ENCODE results near the gene SRPK2.

The SRPK2 gene

GRCh38 chr7:105219771-105220160 is 169.0 kb downstream of the SRPK2 start:
- ATAC-seq: no peak
- H3K4me3 Mint-ChIP-seq: no peak overlapping the region
- H3K9me3 Mint-ChIP-seq: peaks cover 3% of the 10 kb centered on the region
- H3K36me3 Mint-ChIP-seq: peaks cover 6% of the 10 kb centered on the region
- peaks cover 68% of the 10 kb centered on the region for H3K4me1 Mint-ChIP-seq
- H3K27ac Mint-ChIP-seq: no peak overlapping the region
- no peaks in the 10 kb centered on the region for H3K27me3 Mint-ChIP-seq

DNA sequence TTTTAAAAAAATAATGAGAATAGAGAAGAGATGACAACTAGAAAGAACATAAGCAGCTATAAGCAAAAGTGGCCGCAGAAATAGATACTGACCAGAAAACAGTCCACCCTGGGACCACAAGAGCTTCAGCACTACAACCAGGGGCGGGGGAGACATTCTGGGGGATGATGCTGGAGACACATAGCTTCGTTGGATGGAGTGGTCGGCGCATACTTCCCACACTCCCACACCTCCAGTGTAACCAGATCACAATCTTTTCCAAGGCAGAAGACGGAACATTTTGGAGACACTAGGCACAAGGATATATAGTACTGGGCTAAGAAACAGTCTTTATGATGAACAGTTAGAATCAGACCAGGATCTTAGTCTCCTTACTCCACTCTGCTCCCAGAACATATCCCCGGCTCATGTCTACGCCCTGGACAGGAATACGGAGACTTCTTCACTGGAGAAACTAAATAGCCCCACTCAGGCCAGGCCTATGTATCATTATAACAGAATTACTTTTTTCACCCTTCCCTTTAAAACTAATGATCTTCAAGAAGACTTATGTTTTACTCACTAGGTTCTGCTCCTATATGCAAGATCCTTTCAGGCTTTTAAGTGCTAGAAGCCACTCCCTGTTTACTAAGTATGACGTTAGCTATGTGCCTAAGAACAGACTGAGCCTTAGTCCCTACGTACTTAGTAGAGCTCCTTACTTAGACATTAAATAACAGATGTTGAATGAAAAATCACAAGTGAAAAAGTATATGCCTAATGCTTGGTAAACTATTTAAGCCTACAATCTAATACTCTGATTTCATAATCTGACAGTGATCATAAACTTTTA is 169.6 kb downstream of the SRPK2 start:
- Mint-ChIP-seq H3K4me3 (no peak overlapping the region), H3K27ac (no peak overlapping the region), H3K9me3 (peaks cover 3% of the 10 kb centered on the region), H3K4me1 (peaks cover 68% of the 10 kb centered on the region), H3K36me3 (peaks cover 6% of the 10 kb centered on the region), H3K27me3 (no peaks in the 10 kb centered on the region)
- ATAC-seq: no peak

DNA sequence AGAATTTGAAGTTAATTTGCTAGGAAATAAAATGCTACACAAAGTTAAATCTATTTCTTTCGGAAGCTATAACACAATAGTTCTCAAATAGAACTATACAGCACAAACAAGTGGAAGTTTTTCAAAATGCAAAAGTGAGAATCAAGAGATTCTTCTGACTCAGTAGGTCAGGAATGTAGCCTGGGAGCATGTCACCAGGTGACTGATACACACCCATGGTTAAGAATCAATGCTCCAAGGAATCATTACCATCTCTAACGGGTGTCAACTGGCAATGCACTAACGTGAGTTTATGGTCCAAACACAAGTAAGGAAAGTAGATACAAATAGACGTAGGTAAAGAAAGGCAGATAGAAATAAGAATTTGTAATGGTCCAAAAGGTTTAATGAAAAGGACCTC is 170.5 kb downstream of the SRPK2 start:
- Mint-ChIP-seq H3K4me1 (peaks cover 72% of the 10 kb centered on the region), H3K36me3 (peaks cover 6% of the 10 kb centered on the region), H3K9me3 (peaks cover 3% of the 10 kb centered on the region), H3K27me3 (no peaks in the 10 kb centered on the region), H3K4me3 (no peak overlapping the region), H3K27ac (no peak overlapping the region)
- no peak for ATAC-seq

DNA sequence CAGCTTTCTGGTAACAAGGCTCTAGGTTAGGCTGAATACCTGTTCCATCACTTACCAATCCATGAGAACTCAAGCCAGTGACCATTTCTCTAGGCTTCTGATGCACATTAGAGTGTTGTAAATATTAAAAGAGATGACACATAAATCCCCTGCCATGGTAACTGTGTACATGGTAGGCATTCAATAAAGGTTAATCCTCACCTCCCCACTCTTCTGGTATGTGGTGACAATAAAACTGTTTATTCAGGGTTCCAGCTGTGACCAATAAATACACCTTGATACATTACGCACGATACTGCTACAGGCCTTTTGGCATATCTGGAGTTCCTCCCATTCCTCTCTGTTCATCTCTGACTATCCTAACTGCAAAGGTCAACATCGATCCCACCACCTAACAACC is 171.9 kb downstream of the SRPK2 start:
- H3K4me1 Mint-ChIP-seq: peaks cover 80% of the 10 kb centered on the region
- H3K9me3 Mint-ChIP-seq: peaks cover 3% of the 10 kb centered on the region
- no peaks in the 10 kb centered on the region for H3K27me3 Mint-ChIP-seq
- no peak overlapping the region for H3K27ac Mint-ChIP-seq
- H3K4me3 Mint-ChIP-seq: no peak overlapping the region
- peaks cover 6% of the 10 kb centered on the region for H3K36me3 Mint-ChIP-seq
- no peak for ATAC-seq

- no peak for ATAC-seq
- Mint-ChIP-seq H3K9me3 (peaks cover 3% of the 10 kb centered on the region), H3K27ac (no peak overlapping the region), H3K4me1 (peaks cover 83% of the 10 kb centered on the region), H3K27me3 (no peaks in the 10 kb centered on the region), H3K36me3 (peaks cover 6% of the 10 kb centered on the region), H3K4me3 (no peak overlapping the region)
These were observed 172.9 kb downstream of the SRPK2 start for GRCh38 chr7:105215821-105216220.

DNA sequence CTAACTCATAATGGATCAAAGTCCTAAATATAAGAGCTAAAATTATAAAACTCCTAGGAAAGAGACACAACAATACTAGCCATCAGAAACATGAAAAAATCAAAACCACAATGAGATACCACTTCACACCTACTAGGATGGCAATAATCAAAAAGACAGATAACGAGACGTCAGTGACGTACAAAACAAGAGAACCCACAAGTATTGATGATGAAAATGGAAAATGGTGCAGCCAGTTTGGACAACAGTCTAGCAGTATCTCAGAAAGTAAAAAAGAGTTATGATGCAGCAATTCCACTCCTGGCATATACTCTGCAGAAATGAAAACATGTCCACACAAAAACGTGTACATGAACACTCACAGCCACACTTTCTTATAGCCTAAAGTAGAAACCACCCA is 173.5 kb downstream of the SRPK2 start:
- Mint-ChIP-seq H3K27ac (no peak overlapping the region), H3K27me3 (no peaks in the 10 kb centered on the region), H3K4me1 (peaks cover 84% of the 10 kb centered on the region), H3K9me3 (peaks cover 3% of the 10 kb centered on the region), H3K4me3 (no peak overlapping the region), H3K36me3 (peaks cover 6% of the 10 kb centered on the region)
- ATAC-seq: no peak

- H3K27ac Mint-ChIP-seq: peak overlapping the region; percentile 10
- H3K36me3 Mint-ChIP-seq: peaks cover 6% of the 10 kb centered on the region
- no peak overlapping the region for H3K4me3 Mint-ChIP-seq
- H3K9me3 Mint-ChIP-seq: peaks cover 3% of the 10 kb centered on the region
- no peaks in the 10 kb centered on the region for H3K27me3 Mint-ChIP-seq
- peaks cover 88% of the 10 kb centered on the region for H3K4me1 Mint-ChIP-seq
- ATAC-seq: no peak
These were observed 175.1 kb downstream of the SRPK2 start for GRCh38 chr7:105213611-105214010.

DNA sequence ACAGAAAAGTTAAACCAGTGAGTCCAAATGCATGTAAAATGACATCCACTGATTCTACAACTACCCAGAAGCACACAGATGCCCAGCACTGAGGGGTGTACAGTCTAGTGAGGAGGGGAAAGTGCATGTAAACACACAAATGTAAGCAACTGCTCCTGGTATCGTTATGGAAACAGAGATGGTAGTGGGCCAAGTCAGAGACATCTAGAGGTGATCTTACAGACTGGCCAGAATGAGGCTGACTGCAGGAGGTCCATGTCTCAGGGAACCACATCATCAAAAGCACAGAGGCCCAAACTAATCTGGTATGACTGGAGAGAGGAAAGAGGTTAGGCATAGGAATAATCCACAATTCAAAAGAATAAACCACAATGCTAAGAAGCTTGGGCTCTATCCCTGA is 176.5 kb downstream of the SRPK2 start:
- H3K4me1 Mint-ChIP-seq: peaks cover 94% of the 10 kb centered on the region
- no peaks in the 10 kb centered on the region for H3K27me3 Mint-ChIP-seq
- H3K36me3 Mint-ChIP-seq: peaks cover 13% of the 10 kb centered on the region
- H3K27ac Mint-ChIP-seq: peak overlapping the region; percentile 10
- ATAC-seq: no peak
- peaks cover 3% of the 10 kb centered on the region for H3K9me3 Mint-ChIP-seq
- H3K4me3 Mint-ChIP-seq: no peak overlapping the region

GRCh38 chr7:105210721-105211205 is 178.0 kb downstream of the SRPK2 start:
- peak; percentile 87 for ATAC-seq
- Mint-ChIP-seq H3K4me1 (peaks cover 91% of the 10 kb centered on the region), H3K9me3 (peaks cover 3% of the 10 kb centered on the region), H3K4me3 (peak overlapping the region; percentile 42), H3K27me3 (no peaks in the 10 kb centered on the region), H3K27ac (peak overlapping the region; percentile 89), H3K36me3 (peaks cover 12% of the 10 kb centered on the region)

DNA sequence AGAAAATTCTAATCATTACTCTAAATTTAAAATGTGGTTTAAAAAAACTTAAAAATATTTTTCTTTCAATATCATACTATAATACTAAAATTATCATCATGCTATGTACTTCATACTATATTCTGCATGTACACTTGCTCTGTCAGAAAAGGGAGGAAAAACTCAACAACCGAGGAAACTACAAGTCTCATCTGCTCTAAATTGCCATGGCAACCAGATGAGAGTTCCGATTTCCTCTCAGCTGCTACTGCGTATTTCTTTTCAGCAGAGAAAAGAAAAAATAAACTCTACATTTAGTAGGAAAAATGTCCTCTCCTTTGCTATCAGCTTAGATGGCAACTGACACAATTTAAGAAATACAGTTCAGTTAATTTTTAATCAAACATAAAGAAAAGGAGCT is 178.9 kb downstream of the SRPK2 start:
- H3K27ac Mint-ChIP-seq: peak overlapping the region; percentile 89
- H3K4me3 Mint-ChIP-seq: no peak overlapping the region
- no peaks in the 10 kb centered on the region for H3K27me3 Mint-ChIP-seq
- peaks cover 91% of the 10 kb centered on the region for H3K4me1 Mint-ChIP-seq
- H3K36me3 Mint-ChIP-seq: peaks cover 8% of the 10 kb centered on the region
- no peaks in the 10 kb centered on the region for H3K9me3 Mint-ChIP-seq
- ATAC-seq: no peak

GRCh38 chr7:105209433-105209832 is 179.3 kb downstream of the SRPK2 start:
- Mint-ChIP-seq H3K27me3 (no peaks in the 10 kb centered on the region), H3K4me3 (peak overlapping the region; percentile 3), H3K9me3 (no peaks in the 10 kb centered on the region), H3K36me3 (peaks cover 8% of the 10 kb centered on the region), H3K27ac (peak overlapping the region; percentile 89), H3K4me1 (peaks cover 89% of the 10 kb centered on the region)
- no peak for ATAC-seq

DNA sequence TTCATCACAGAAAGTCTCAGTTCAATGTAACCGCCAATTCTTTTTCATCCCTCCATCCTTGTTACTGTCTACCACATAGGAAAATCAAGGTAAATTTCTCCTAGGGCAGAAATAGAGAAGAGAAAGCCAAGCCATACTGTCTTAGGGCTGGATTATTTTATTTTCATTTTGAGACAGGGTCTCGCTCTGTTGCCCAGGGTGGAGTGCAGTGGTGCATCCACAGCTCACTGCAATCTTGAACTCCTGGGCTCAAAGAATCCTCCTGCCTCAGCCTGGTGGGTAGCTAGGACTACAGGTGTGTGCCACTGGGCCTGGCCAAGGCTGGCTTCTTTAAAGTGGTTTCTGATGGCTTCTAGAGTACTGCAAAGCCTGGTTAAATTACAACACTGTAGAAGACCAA is 181.7 kb downstream of the SRPK2 start:
- H3K27me3 Mint-ChIP-seq: no peaks in the 10 kb centered on the region
- H3K4me3 Mint-ChIP-seq: no peak overlapping the region

DNA sequence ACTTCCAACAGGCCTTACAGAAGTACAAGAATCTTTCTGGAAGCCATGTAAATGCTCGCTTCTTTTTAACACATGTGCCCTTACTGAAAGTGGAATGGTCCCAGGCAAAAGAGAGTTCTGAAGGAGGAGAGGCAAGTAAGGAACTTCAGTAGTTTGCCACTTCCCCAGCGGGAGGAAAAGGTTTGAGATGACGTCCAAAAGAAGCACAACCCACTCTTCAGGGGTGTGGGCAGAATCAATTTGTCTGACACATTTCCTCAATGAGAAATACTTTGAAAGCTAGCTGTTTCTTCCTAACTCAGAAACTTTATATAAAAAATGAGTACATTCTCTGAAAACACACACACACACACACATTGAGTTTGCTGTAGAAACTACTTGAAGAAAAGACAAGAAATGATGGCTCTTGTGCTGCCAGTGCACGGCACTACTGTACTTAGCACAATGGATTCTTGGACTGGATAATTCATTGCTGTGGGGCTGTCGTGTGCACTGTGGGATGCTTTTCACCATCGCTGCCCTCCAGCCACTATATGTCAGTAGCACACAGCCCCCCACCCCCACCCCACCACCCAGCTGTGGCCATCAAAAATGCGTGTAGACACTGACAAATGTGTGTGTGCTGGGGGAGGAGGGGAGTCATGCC is 183.0 kb downstream of the SRPK2 start:
- Mint-ChIP-seq H3K4me1 (peaks cover 54% of the 10 kb centered on the region), H3K27ac (no peak overlapping the region), H3K27me3 (no peaks in the 10 kb centered on the region), H3K9me3 (no peaks in the 10 kb centered on the region), H3K36me3 (peaks cover 30% of the 10 kb centered on the region), H3K4me3 (no peak overlapping the region)
- no peak for ATAC-seq

More for the DNA sequence above, 181.7 kb downstream of the SRPK2 start:
- peaks cover 17% of the 10 kb centered on the region for H3K36me3 Mint-ChIP-seq
- no peaks in the 10 kb centered on the region for H3K9me3 Mint-ChIP-seq
- ATAC-seq: peak; percentile 12
- H3K4me1 Mint-ChIP-seq: peaks cover 67% of the 10 kb centered on the region
- peak overlapping the region; percentile 31 for H3K27ac Mint-ChIP-seq

DNA sequence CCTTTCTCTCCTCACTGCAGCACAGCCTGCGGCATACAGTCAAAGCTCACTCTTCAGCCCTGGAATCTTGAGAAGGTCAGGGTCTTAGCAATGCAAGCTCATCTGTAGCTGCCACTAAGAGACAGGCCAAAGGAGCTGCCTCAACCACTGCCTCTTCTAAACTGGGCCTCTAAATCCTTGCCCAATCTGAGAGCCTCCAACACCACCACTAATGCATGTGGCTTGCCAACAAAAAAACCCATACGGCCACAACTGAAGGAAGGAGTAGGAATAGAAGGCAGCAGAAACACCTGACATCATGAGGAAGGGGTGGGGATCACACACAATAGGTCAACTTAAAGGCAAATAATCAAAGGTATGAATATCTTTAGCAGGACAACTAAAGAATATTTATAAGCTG is 183.8 kb downstream of the SRPK2 start:
- ATAC-seq: no peak
- no peaks in the 10 kb centered on the region for H3K9me3 Mint-ChIP-seq
- peaks cover 37% of the 10 kb centered on the region for H3K36me3 Mint-ChIP-seq
- H3K27me3 Mint-ChIP-seq: no peaks in the 10 kb centered on the region
- peaks cover 51% of the 10 kb centered on the region for H3K4me1 Mint-ChIP-seq
- no peak overlapping the region for H3K4me3 Mint-ChIP-seq
- no peak overlapping the region for H3K27ac Mint-ChIP-seq

DNA sequence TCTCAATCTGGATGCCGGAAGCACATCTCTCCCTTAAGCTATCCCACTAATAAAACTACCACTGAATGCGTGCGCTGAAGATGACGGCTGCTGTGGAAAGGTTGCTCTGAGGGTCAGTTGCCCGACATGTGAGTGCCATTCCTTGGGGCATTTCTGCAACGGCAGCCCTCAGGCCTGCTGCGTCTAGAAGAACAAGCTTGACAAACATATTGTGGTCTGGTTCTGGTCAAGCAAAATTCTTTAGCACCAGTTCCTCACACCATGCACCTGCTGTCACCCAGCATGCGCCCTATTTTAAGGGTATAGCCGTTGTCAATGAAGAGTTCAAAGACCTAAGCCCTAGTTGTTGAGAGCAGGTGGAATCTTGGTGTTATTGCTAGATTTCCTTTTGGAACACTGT is 184.2 kb downstream of the SRPK2 start:
- no peak overlapping the region for H3K4me3 Mint-ChIP-seq
- no peak for ATAC-seq
- H3K27me3 Mint-ChIP-seq: no peaks in the 10 kb centered on the region
- no peaks in the 10 kb centered on the region for H3K9me3 Mint-ChIP-seq
- H3K36me3 Mint-ChIP-seq: peaks cover 39% of the 10 kb centered on the region
- H3K4me1 Mint-ChIP-seq: peaks cover 49% of the 10 kb centered on the region
- no peak overlapping the region for H3K27ac Mint-ChIP-seq

DNA sequence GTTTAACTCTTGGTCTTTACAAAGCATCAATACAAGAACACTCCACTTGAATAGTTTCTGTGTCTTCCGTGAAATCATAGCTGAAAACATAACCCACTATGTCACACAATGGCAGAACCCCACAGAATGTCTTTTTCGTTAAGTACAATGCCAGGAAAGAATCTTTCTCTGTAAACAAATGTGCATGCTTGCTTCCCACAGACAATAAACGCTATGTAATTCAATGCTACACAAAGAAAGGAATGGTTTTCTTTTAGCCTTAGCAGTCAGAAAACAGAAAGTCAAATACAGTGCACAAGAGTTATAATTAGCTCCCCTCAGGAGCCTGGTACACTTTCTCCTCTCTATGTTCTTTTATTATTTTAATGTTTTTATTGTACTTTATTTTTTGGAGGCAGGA is 186.1 kb downstream of the SRPK2 start:
- no peak overlapping the region for H3K27ac Mint-ChIP-seq
- H3K9me3 Mint-ChIP-seq: no peaks in the 10 kb centered on the region
- peaks cover 33% of the 10 kb centered on the region for H3K4me1 Mint-ChIP-seq
- H3K27me3 Mint-ChIP-seq: no peaks in the 10 kb centered on the region
- H3K4me3 Mint-ChIP-seq: no peak overlapping the region
- H3K36me3 Mint-ChIP-seq: peaks cover 39% of the 10 kb centered on the region
- no peak for ATAC-seq

Measured in stimulated activated memory B cell treated with anti-CD40 and anti-IgM and Interleukin-4, amounts not matched to agents 10 μg/mL and 1 μg/mL and 100 μg/mL, for 72 hours (primary cell).